Bronchial epithelial cell (primary cell): ENCODE results near the gene NID1. TPM values are rescaled to one million over a fixed set of nuclear protein-coding genes. Genes with fewer than 3 reads are reported as not detected.

Experiments
- DNase-seq: peaks from one replicate; pipeline ENCODE4 v3.0.0-alpha.2; 2010; ENCODE audit warnings: low read depth
- FAIRE-seq: peaks from 2 replicates; lab custom pipeline; 2011; peaks lifted over from hg19 to GRCh38; lab: Jason Lieb, UNC
- H3K27me3 ChIP-seq: 2 replicates; pipeline ENCODE4 v1.5.1; 2011; ENCODE audit warnings: low read length; ENCODE audit not compliant: control insufficient read depth, insufficient read depth
- H3K36me3 ChIP-seq: 2 replicates; pipeline ENCODE4 v1.5.1; 2011; ENCODE audit warnings: low read length; ENCODE audit not compliant: control insufficient read depth, insufficient read depth
- H3K4me3 ChIP-seq: 2 replicates; pipeline ENCODE4 v1.5.1; 2011; ENCODE audit warnings: mild to moderate bottlenecking, low read depth, low read length, control low read depth
- total RNA-seq: library from RNA; depleted of rRNA; stranded (reverse); fragments of >200 nt; gene quantifications from 2 replicates; pipeline ENCODE4 v1.2.1, GENCODE V29; 2014
- TF ChIP-seq, protein P1 (sequence below): IDR thresholded peaks from 2 replicates; pipeline ENCODE4 v1.5.1; 2011; ENCODE audit warnings: mild to moderate bottlenecking, moderate library complexity, low read length, control low read depth, inconsistent platforms; ENCODE audit not compliant: insufficient read depth, severe bottlenecking

The NID1 gene
- total RNA-seq, 1 donor from 2014 or later, result 1.3 TPM

DNA sequence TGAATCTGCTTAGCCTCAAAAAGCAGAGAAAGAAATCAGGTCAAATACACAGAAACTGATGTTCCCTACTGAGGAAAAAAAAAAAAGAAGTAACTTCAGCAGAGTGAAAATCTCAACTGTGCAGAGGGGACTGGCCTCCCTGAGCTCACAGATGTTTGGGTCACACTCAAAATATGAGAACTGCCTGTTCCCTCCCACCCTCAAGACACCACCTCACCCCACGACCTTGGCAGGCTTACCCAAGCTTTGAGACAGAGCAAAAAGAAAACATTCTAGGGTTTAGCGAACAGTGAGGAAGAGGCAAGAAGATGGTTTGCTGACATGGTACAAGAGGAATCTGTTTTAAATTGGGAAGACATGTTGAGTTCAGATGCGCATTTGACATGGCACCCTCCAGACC lies 48.8 kb downstream of the NID1 start:
- TF ChIP-seq, protein P1, sequence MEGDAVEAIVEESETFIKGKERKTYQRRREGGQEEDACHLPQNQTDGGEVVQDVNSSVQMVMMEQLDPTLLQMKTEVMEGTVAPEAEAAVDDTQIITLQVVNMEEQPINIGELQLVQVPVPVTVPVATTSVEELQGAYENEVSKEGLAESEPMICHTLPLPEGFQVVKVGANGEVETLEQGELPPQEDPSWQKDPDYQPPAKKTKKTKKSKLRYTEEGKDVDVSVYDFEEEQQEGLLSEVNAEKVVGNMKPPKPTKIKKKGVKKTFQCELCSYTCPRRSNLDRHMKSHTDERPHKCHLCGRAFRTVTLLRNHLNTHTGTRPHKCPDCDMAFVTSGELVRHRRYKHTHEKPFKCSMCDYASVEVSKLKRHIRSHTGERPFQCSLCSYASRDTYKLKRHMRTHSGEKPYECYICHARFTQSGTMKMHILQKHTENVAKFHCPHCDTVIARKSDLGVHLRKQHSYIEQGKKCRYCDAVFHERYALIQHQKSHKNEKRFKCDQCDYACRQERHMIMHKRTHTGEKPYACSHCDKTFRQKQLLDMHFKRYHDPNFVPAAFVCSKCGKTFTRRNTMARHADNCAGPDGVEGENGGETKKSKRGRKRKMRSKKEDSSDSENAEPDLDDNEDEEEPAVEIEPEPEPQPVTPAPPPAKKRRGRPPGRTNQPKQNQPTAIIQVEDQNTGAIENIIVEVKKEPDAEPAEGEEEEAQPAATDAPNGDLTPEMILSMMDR, result no peak
- Histone ChIP-seq H3K36me3 (no peaks in the 10 kb centered on the region), H3K4me3 (no peak overlapping the region), H3K27me3 (peaks cover 2% of the 10 kb centered on the region)
- DNase-seq (no peak), FAIRE-seq (no peak)

DNA sequence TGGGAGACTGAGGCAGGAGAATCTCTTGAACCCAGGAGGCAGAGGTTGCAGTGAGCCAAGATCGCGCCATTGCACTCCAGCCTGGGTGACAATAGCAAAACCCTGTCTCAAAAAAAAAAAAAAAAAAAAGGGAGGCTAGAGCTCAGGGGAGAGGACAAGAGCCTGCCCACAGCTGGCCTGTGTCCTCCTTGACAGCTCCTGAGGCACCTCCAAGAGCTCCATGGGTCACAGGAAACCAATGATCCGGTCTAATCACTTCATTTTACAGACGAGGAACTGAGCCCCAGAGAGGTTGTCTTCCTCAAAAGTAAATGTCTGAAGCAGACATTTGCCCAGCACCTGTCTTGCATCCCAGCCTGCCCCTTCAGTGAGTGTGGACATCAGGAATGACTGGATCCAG lies 49.4 kb downstream of the NID1 start:
- peaks cover 2% of the 10 kb centered on the region for H3K27me3 ChIP-seq
- TF ChIP-seq, protein P1, result no peak
- DNase-seq (no peak), FAIRE-seq (no peak)
- no peak overlapping the region for H3K4me3 ChIP-seq
- H3K36me3 ChIP-seq, result no peaks in the 10 kb centered on the region

DNA sequence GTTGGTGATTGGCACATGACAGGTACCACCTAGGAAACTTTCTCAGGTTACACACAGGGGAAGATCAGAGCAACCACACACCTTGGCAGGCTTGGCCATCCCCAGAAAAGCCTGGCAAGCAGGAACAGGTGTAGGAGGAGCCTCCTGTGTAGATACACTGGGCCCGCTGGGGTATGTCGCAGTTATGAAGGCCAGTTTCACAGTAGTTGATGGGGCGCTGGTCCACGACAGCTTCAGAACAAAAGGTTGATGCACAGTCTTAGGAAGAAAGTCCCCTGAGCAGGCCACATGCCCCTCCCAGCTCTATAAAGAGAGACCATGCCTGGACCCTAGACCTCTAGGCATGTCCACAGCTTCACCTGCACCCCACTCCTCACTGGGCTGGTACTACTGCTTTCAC lies 51.6 kb downstream of the NID1 start:
- H3K36me3 ChIP-seq, result no peaks in the 10 kb centered on the region
- H3K27me3 ChIP-seq, result peaks cover 2% of the 10 kb centered on the region
- no peak overlapping the region for H3K4me3 ChIP-seq
- no peak for DNase-seq
- TF ChIP-seq, protein P1, result no peak
- FAIRE-seq, result no peak

GRCh38 chr1:236011641-236012040 lies 53.2 kb downstream of the NID1 start:
- no peak for DNase-seq
- no peak for FAIRE-seq

GRCh38 chr1:236010443-236010842 lies 54.4 kb downstream of the NID1 start:
- TF ChIP-seq, protein P1, result no peak
- no peaks in the 10 kb centered on the region for H3K36me3 ChIP-seq
- FAIRE-seq (no peak), DNase-seq (no peak)
- peaks cover 2% of the 10 kb centered on the region for H3K27me3 ChIP-seq
- no peak overlapping the region for H3K4me3 ChIP-seq

More at GRCh38 chr1:236011641-236012040, 53.2 kb downstream of the NID1 start:
- TF ChIP-seq, protein P1, result no peak
- no peak overlapping the region for H3K4me3 ChIP-seq
- no peaks in the 10 kb centered on the region for H3K36me3 ChIP-seq
- peaks cover 2% of the 10 kb centered on the region for H3K27me3 ChIP-seq

- peak; percentile 82 for DNase-seq
- no peak for FAIRE-seq
- Histone ChIP-seq H3K4me3 (no peak overlapping the region), H3K27me3 (peaks cover 2% of the 10 kb centered on the region), H3K36me3 (no peaks in the 10 kb centered on the region)
- TF ChIP-seq, protein P1, result no peak
Observed at GRCh38 chr1:236009857-236010256, 55.0 kb downstream of the NID1 start.
